Breast epithelium (tissue), 4 donors: ENCODE results near the gene TRAF7. TPM values are rescaled to one million over a fixed set of nuclear protein-coding genes. Genes with fewer than 3 reads are reported as not detected.

Source experiments
- DNase-seq, 2 donors: peaks; one replicate each; pipeline ENCODE4 v3.0.0-alpha.2; 2019; ENCODE audit warnings: low spot score in 2 of 2
- H3K27ac ChIP-seq, 2 donors: fragments of 200-600 bp; sonication (generic) in 1 of 2; one replicate each; pipeline ENCODE4 v1.5.1; 2016 to 2019; ENCODE audit warnings: mild to moderate bottlenecking in 1 of 2
- H3K27me3 ChIP-seq, 2 donors: fragments of 200-600 bp; sonication (generic) in 1 of 2; one replicate each; pipeline versions ENCODE4 v1.5.1 to v1.6.0; 2017 to 2019; ENCODE audit warnings: control low read depth in 1 of 2, mild to moderate bottlenecking in 1 of 2
- H3K36me3 ChIP-seq: fragments of 200-600 bp; one replicate; pipeline ENCODE4 v1.5.1; 2019
- H3K4me1 ChIP-seq, 2 donors: fragments of 200-600 bp; sonication (generic); one replicate each; pipeline ENCODE4 v1.5.1; 2016 to 2019; ENCODE audit warnings: control low read depth in 1 of 2
- H3K4me3 ChIP-seq, 3 donors: fragments of 200-600 bp; sonication (generic); 1 replicate in 2 of 3; 2 replicates in 1 of 3; pipeline ENCODE4 v1.5.1; 2016 to 2019; ENCODE audit warnings: mild to moderate bottlenecking in 3 of 3, moderate library complexity in 2 of 3
- H3K9me3 ChIP-seq, 2 donors: fragments of 200-600 bp; sonication (generic) in 1 of 2; one replicate each; pipeline ENCODE4 v1.5.1; 2016 to 2019; ENCODE audit warnings: control low read depth in 1 of 2
- POLR2A ChIP-seq: fragments of 450-650 bp; IDR thresholded peaks from one replicate; pipeline ENCODE4 v1.6.1; 2016; ENCODE audit warnings: antibody characterized with exemption, mild to moderate bottlenecking, moderate library complexity
- POLR2AphosphoS5 ChIP-seq, 3 donors: sonication (generic); formaldehyde crosslinking; IDR thresholded peaks; one replicate each; pipeline ENCODE4 v1.6.1; 2017; ENCODE audit warnings: antibody characterized with exemption in 3 of 3
- intact Hi-C: fragments of 100-400 bp; cut with DNase I; formaldehyde crosslinking; loops from one replicate; pipeline ENCODE4 v1.15.1; 2023; ENCODE audit warnings: low total_unique reads
- total RNA-seq, 3 donors: library from RNA; depleted of rRNA; stranded (reverse); fragments of >200 nt; gene quantifications; one replicate each; pipeline ENCODE4 v1.1.0, GENCODE V29; 2016
- TF ChIP-seq, protein P1 (sequence below), 3 donors: fragments of 450-650 bp; IDR thresholded peaks; one replicate each; pipeline ENCODE4 v1.5.1; 2016 to 2017; ENCODE audit warnings: antibody characterized with exemption in 3 of 3, mild to moderate bottlenecking in 3 of 3, moderate library complexity in 3 of 3

The TRAF7 gene
- total RNA-seq, 3 donors from 2014 or later: 28.4 to 35.4 (median 32.5) TPM

DNA sequence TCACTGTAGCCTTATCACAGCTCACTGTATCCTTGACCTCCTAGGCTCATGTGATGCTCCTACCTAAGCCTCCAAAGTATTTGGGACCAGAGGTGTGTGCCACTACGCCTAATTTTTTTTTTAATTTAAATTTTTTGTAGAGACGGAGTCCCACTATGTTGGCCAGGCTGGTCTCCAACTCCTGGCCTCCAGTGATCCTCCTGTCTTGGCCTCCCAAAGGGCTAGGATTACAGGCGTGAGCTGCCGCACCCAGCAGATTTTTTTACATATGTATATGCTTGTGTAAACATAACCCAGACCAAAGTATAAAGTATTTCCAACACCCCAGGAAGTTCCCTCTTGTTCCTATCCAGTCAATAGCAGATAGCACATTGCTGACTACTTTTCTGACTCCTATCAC is 60.7 kb downstream of the TRAF7 start:
- TF ChIP-seq, protein P1, sequence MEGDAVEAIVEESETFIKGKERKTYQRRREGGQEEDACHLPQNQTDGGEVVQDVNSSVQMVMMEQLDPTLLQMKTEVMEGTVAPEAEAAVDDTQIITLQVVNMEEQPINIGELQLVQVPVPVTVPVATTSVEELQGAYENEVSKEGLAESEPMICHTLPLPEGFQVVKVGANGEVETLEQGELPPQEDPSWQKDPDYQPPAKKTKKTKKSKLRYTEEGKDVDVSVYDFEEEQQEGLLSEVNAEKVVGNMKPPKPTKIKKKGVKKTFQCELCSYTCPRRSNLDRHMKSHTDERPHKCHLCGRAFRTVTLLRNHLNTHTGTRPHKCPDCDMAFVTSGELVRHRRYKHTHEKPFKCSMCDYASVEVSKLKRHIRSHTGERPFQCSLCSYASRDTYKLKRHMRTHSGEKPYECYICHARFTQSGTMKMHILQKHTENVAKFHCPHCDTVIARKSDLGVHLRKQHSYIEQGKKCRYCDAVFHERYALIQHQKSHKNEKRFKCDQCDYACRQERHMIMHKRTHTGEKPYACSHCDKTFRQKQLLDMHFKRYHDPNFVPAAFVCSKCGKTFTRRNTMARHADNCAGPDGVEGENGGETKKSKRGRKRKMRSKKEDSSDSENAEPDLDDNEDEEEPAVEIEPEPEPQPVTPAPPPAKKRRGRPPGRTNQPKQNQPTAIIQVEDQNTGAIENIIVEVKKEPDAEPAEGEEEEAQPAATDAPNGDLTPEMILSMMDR (IDR thresholded peaks at IDR 0.05): no peak
- TF ChIP-seq POLR2AphosphoS5 (IDR thresholded peaks at IDR 0.05) (no peak), POLR2A (no peak)
- no peaks in the 10 kb centered on the region for H3K9me3 ChIP-seq
- H3K27me3 ChIP-seq: no peaks in the 10 kb centered on the region
- no peak for DNase-seq
- H3K4me1 ChIP-seq: peaks cover 10 to 26% of the 10 kb centered on the region in 2 donors
- H3K27ac ChIP-seq: no peak overlapping the region
- no peak overlapping the region for H3K4me3 ChIP-seq
- intact Hi-C loops: no loop called here
- H3K36me3 ChIP-seq: no peaks in the 10 kb centered on the region

DNA sequence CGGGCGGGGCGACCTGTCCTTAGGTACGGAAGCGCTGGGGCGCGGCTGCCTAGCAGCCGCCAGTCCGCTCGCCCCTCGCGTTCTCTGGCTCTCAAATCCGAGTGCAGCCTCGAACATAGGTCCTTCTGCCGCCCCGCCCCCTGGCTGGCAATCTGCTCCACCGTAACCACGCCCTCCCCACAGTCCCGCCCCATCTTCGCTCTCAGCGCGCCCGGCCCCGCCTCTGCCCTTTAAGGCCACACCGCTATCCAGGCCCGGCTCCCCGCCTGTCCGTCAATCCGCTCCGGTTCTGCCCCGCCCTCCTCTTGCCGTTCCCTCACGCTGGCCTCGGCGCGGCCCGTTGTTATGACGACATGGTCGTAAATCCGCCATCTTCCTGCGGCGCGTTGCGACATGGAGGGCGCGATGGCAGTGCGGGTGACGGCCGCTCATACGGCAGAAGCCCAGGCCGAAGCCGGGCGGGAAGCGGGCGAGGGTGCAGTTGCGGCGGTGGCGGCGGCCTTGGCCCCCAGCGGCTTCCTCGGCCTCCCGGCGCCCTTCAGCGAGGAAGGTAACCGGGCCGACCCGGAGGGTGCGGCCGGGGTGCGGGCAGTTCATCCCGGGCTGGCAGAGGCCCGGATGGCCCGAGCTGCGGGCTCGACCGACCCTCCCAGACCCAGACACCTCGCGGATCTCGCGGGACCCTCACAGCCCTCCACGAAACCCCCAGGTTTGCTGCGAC is 67.8 kb downstream of the TRAF7 start, which contains the start of gene E4F1:
E4F1 (plus strand) TSS at position 371 of the 721 bp plus-strand sequence; CDS start at position 394, 23 bp downstream.
- Histone ChIP-seq H3K4me3 (peak within 1 kb of the TSS; percentile 80 to 96 (median 86)), H3K9me3 (no peaks in the 10 kb centered on the region), H3K27ac (peak within 1 kb of the TSS; percentile 86 to 87), H3K36me3 (no peaks in the 10 kb centered on the region), H3K27me3 (no peaks in the 10 kb centered on the region), H3K4me1 (peaks cover 4 to 12% of the 10 kb centered on the region in 2 donors)
- peak; percentile 99 to 100 for DNase-seq
- intact Hi-C loops: no loop called here
- TF ChIP-seq POLR2A: peak; percentile 91
- peak; percentile 93 to 99 (median 96) for TF ChIP-seq POLR2AphosphoS5 (IDR thresholded peaks at IDR 0.05)
- TF ChIP-seq, protein P1 (IDR thresholded peaks at IDR 0.05): no peak

DNA sequence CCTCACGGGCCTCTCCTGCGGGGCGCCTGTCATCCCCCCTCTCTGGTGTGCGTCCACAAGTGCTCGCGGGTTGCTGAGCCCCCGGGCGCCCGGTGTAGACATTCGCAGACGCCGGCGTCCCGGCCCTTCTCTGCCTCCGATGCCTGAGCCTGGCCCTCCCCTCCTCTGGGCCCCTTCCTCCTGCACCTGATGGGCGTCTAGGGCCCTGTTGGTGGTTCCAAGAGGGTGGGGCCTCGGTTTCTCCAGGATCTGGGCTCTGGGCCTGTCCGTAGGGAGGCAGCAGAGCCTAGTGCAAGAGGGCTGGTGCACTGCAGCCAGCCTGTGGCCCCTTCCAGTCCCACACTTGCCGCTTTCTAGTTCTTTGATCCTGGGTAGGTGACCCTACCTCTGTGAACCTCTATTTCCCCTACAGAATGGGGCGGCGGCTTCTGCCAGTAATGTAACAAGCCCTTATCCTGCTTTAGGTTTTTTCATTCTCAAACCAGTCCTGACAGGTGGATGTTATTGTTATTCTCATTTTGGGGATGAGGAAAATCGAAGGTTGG is 68.4 kb downstream of the TRAF7 start:
- Histone ChIP-seq H3K36me3 (no peaks in the 10 kb centered on the region), H3K9me3 (no peaks in the 10 kb centered on the region), H3K27ac (peak overlapping the region; percentile 86 to 87), H3K4me1 (peaks cover 4 to 12% of the 10 kb centered on the region in 2 donors), H3K4me3 (peak overlapping the region; percentile 80 to 96 (median 86)), H3K27me3 (no peaks in the 10 kb centered on the region)
- intact Hi-C loops: no loop called here
- TF ChIP-seq POLR2AphosphoS5 (IDR thresholded peaks at IDR 0.05) (no peak), POLR2A (no peak)
- TF ChIP-seq, protein P1 (IDR thresholded peaks at IDR 0.05): no peak
- DNase-seq: peak in 1 of 2 donors; percentile 35

DNA sequence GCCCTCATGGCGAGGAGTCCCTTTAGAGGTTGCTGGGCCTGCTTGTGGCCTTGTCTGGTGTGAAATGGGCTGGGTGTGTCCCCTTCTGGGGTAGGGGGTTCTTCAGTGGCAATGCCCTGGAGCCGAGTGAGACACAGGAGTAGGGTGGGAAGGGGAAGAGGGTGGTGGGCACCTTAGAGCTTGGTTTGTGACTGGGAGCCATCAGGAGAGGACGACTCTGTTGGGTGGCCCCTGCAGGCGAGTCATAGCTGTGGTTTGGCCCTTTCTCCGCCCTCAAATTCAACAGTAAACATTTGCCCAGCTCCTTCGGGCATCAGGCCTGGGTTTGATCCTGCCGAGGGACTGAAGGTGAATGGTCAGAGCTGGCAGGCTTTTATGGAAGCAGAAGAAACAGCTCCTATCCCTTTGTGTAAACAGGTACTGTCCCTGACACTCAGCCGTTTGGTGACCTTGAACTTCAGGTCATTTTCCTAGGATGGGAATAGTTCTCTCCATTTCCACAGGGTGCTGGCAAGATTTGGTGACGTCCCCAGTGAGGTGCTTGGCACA is 70.7 kb downstream of the TRAF7 start:
- intact Hi-C loops: no loop called here
- Histone ChIP-seq H3K27me3 (no peaks in the 10 kb centered on the region), H3K27ac (peak overlapping the region in 1 of 2 donors; percentile 35), H3K36me3 (peaks cover 4% of the 10 kb centered on the region), H3K9me3 (no peaks in the 10 kb centered on the region), H3K4me3 (no peak overlapping the region), H3K4me1 (peaks cover 4 to 12% of the 10 kb centered on the region in 2 donors)
- TF ChIP-seq POLR2AphosphoS5 (IDR thresholded peaks at IDR 0.05): no peak
- TF ChIP-seq, protein P1 (IDR thresholded peaks at IDR 0.05): no peak
- no peak for TF ChIP-seq POLR2A
- peak in 1 of 2 donors; percentile 71 for DNase-seq

DNA sequence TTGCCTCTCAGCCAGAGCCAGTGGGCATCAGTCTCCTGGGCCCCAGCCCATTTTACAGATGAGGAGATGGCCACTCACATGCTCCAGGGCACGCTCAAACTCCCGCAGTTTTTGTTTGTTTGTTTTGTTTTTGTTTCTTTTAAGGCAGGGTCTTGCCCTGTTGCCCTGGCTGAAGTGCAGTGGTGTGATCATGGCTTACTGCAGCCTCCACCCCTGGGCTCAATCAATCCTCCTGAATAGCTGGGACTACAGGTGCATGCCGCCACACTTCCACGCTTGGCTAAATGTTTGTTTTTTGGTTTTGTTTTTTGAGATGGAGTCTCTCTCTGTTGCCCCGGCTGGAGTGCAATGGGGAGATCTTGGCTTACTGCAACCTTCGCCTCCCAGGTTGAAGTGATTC is 71.3 kb downstream of the TRAF7 start:
- Histone ChIP-seq H3K27me3 (no peaks in the 10 kb centered on the region), H3K36me3 (peaks cover 10% of the 10 kb centered on the region), H3K9me3 (no peaks in the 10 kb centered on the region), H3K4me1 (peaks cover 4 to 12% of the 10 kb centered on the region in 2 donors), H3K27ac (no peak overlapping the region), H3K4me3 (no peak overlapping the region)
- TF ChIP-seq POLR2AphosphoS5 (IDR thresholded peaks at IDR 0.05) (no peak), POLR2A (no peak)
- TF ChIP-seq, protein P1 (IDR thresholded peaks at IDR 0.05): no peak
- intact Hi-C loops: no loop called here
- DNase-seq: no peak
